ENCODE measurements around the gene RCN1.
"Not testable (repeated sequence)": the region's sequence is repeated elsewhere in the genome, so short reads cannot be mapped to it uniquely, and the experiment has no call there.

The RCN1 gene

DNA sequence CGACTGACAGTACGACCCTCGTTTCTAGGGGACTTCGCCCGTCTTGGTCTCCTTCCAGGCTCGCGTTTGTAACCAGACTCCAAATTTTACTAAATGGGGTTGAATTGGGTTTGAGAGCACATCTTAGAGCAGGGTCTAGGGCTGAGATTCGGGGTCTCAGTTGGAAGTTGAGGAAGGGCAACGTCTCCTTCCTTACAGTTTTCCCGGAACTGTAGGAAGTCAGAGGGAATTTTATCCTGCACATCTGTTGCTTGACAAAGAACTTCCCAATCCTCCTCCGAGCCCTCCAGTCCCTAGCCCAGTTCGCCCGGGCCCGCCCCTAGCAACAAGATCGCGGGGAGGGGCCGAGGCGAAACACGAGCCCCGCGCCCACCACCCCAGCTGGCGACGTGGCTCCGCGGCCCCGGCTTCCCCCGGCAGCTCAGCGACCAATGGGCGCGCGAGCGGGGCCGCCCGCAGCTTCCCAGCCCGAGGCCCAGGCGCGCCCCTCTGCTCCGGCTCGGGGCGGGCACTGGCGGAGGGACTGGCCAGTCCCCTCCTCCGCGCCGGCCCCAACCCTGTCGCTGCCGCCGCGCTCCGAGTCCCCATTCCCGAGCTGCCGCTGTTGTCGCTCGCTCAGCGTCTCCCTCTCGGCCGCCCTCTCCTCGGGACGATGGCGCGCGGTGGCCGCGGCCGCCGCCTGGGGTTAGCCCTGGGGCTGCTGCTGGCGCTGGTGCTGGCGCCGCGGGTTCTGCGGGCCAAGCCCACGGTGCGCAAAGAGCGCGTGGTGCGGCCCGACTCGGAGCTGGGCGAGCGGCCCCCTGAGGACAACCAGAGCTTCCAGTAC, at the start of gene RCN1:
Gene RCN1, plus strand, starts transcription at position 530 of the 826 bp plus-strand sequence. Its CDS starts 123 bp downstream, at position 653.
- peak; percentile 38 for DNase-seq

GRCh38 chr11:32043737-32044136, 47.1 kb upstream of the RCN1 start:
- no peak for DNase-seq

DNA sequence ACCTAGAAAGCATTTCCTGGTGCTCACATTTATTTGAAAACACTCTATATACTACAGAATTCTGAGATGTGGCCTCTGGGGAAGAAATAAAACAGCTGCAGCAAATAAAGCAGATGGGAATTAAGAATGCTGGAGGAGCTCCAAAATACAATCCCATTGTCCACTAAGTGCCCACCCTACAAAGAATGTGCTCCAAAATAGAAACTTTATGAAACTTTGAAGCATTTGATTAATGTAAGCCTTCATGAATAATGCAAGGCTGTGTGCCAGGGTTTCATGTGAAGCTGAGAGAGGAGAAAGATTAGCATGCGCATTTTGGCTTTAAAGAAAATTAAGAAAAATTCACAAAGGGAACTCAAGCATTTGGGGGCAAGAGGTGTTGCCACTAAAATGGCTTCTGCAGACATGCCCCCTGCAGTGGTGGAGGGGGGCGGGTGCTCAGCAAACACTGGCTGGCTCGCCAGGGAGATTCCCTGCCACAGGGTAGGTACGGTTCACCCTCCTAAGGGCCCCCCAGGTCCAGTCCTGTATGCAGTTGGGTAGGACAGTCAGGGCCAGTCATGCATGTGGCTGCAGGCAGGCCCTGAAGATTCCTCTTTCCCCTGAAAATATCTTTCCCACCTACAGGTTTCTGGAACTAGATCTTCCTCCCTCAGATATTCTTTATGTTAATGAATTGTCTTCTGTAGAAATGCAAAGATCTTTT, 46.6 kb upstream of the RCN1 start:
- DNase-seq = no peak

DNA sequence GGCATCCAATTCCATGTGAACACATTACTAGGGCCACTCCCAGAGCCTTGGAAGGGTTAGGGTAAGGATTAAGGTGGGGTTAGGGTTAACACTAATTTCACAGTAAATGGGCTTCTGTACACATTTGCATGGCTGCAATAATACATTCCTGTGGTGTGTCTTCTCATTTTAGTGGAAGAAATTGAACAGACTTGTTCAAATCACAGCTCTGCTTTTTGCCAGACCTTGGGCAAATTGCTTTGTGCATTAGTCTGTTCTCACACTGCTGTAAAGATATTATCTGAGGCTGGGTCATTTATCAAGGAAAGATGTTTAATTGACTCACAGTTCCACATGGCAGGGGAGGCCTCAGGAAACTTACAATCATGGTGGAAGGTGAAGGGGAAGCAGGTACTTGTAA, 45.4 kb upstream of the RCN1 start:
- DNase-seq = no peak

DNA sequence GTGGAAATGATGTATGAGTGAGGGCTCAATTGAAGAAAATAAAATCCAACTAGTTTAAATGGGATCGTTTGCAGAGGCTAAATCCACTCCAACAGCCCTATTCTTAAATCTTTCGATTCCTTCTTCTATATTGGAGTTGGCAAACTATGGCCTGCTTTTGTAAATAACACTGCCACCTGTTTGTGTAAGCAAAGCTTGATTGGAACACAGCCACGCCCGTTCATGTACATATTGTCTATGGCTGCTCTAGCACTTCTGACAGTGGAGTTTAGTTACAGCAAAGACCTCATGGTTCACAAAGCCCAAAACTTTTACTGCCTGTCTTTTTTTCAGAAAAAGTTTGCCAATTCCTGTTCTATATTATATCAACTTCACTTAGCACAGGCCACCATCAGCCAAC, 40.6 kb upstream of the RCN1 start:
- no peak for DNase-seq

DNA sequence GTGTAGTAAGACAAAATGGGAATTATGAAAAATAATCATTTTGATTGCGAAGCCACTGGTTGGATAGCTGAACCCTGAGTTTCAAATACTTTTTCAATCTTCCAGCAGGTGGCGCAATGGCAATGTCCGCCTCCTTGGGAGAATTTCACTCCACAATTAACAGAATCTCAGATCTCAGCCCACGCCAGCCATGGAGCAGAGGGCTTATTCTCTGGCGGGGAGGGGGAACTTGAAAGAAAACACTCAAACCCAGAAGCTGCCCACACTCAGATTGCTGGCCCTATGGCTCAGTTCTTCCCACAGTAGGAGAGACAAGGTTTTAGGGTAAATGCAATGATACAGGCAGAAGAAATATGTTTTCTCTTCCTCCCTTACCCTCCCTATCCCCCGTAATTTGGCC, 38.7 kb upstream of the RCN1 start:
- peak; percentile 63 for DNase-seq

- DNase-seq = no peak
Measured at GRCh38 chr11:32053151-32053888, 37.6 kb upstream of the RCN1 start.

DNA sequence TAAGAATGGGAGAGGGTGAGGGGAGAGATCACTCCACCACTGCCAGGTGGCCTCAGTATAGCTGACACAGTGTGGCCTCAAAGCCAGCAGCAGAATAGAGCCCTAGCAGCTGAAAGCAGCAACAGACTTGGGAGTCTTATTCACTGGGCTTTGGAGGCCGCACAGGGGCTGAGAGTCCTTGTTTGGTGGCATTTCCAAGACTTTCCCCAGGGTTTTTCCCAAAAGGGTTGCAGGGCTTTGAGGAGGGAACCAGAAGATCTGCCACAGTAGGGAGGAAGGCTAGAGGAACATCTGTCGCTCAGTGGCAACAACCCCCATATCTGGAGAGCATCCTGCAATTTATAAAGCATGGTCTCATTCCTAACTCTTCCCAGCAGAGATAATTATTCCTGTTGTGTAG, 35.0 kb upstream of the RCN1 start:
- no peak for DNase-seq

DNA sequence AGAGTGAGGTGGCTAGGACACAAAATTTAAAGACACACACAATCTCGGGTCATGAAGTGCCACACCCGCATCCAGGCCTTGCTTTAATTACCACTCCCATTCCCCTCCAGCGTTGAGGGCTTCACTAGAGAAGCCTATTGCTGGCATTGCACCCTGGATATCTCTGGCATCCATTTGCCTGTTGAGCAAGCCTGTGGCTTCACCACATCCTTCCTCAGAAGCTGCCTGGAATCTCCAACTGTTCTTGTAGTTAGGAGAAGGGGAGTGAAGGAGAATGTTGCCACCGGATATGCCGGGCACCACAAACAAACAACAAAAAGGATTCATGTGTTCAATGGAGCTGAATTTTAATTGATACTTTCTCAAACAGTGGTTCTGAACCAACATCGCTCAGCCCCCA, 34.4 kb upstream of the RCN1 start:
- DNase-seq = no peak

DNA sequence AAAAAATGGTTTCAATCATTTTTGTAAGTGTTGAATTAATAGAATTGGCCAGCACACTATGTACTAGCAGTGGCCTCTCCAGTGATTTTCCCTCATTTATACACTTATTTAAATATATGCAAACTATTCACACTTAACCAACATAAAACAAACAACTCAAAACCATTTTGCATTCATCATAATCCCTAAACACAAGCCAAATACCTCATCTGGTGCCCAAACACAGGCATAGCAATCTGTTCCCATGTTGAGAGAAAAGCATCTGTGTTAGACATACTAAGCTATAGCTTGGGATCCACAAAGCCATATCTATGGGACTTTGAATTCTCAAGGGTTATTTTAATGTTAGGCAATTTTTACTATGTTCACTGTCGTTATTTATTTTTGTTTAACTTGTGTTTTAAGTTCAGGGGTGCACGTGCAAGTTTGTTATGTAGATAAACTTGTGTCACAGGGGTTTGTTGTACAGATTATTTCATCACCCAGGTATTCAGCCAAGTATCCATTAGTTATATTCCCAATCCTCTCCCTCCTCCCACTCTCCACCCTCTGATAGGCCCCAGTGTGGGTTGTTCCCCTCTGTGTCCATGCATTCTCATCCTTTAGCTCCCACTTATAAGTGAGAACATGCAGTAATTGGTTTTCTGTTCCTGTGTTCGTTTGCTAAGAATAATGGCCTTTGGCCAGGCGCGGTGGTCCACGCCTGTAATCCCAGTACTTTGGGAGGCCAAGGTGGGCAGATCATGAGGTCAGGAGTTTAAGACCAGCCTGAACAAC, 31.0 kb upstream of the RCN1 start:
- DNase-seq = no peak

GRCh38 chr11:32062540-32062939, 28.3 kb upstream of the RCN1 start:
- DNase-seq = no peak

GRCh38 chr11:32063031-32063430, 27.8 kb upstream of the RCN1 start:
- DNase-seq = not testable (repeated sequence)

DNA sequence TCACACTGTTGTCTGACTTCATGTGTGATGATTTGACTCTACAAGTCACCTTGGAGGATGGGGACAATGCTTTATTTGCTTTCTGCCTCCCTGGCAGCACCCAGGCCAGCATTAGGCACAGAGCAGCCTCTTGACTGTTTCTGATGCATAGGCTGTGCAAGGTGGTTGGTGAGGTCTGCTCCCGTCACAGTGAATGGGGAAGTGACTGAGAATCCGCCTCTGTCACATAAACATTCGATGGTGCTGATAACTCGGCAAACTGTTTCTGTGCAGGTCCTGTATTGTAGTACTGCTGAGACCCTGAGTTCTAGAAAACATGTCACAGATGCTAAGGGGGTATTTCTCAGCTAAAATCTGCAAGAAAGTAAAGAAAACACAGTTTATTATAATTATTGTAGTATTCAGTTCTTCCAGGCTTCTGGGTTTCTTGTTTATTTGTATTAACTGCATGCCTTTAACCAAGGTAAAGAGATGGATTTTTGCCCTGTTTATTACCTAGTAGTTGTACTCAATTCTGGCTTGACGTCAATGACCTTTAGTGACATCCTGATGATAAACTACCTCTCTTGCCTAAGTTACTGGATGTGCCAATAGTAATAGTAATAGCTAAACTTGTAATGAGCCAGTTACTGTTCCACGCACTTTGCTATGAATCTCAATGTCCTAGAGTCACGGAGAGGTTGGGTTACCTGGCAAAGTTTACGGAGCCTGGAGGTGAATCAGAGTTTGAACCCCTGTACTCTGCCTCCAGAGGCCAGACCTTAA, 24.8 kb upstream of the RCN1 start:
- no peak for DNase-seq

DNA sequence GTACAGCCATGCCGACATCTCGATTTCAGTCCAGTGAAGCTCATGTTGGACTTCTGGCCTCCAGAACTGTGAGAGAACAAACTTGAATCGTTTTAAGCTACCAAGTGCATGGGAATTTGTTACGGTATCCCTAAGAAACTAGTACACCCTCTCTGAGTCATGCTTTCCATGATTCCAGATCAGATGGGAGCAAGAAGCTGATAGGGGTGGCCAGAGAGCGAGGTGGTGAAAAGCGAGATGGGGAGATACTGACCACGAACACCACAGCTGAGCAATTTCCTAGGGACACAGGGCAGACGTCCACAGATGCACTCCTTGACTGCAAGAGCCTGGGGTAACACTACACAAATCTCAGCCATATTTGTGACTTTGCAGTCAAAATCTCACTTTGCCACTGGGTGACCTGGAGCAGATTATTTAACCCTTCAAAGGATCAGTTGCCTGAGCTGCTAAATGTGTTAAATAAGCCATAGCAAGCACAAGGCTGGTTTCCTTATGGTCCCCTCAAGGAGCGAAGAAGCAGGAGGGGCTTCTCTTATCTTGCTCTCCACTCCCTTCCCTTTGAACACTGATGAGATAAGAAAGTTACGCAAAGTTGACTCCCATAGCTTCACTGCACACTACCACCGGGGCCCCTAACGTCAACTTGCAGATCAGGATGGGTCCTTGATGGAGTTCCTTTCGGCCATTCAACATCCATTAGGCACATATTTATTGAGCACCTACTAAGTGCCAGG, 22.6 kb upstream of the RCN1 start:
- no peak for DNase-seq

GRCh38 chr11:32069361-32070058, 21.4 kb upstream of the RCN1 start:
- no peak for DNase-seq

DNA sequence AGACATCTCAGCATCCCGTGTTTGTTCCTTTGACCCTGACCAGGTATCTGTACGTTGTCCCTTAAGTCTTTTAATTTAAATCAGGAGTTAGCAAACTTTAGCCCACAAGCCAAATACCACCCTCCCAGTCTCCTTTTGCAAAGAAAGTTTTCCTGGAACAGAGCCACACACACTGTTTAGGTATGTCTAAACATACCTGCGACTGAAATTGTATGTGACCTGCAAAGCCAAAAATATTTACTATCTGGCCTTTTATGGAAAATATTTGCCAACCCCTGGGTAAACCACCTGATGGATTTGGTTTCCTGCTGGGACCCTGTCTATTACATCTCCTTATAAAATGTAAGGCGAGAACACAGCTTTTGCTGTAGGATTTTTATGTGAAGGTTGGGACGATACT, 20.2 kb upstream of the RCN1 start:
- no peak for DNase-seq

DNA sequence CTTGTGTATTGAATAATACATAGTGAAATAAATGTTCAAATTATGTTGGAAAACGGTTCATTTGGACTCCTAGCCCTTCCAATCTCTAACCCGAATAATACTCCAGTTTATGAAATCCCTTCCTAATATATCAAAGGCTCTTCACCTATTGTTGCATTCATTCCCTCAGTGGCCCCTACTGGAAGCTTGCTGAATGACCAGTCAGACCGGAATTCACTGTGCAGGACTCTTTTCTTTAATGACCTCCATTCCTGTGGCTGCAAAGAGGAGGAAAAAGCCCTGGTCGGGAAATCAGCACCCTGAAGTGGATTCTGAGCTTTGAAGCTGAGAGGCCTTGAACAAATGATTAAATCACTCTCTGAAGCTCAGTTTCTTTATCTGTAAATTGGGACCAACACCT, 19.1 kb upstream of the RCN1 start:
- no peak for DNase-seq

GRCh38 chr11:32072872-32073643, 17.8 kb upstream of the RCN1 start:
- DNase-seq = no peak

DNA sequence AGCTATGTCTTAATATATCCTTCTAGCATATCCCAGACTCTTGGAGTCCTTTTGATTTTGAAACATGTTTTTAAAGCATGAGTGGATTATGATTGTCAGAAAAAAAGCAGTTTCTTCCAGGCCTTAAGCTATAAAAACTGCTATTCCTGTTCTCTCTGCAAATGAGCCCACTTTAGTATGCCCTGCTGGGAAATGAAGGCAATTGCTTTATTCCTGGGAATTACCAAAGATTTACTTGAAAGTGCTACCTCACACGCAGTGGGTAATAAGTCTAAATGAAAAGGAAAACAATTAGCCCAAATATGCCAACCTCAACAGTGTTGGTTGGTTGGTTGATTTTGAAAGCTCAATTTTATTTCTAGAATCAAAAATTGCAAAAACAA, 17.2 kb upstream of the RCN1 start:
- no peak for DNase-seq

DNA sequence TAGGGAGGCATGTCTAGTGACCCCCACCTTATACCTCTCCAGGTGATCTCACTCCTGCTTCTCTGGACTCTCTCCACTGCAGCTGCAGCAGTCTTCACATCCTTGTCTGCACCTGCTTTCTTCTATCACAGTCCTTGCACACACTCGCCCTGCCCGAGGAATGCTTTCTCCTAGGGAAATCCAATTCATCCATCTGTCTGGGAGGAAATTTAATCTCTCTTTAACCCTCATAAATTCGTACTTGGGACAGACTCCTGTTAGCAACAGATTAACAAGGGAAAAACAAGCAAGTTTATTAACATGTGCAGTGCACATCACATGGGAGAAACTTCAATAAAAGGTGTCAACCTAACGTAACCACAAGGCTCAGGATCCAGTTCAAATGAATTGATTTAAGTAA, 11.3 kb upstream of the RCN1 start:
- no peak for DNase-seq
